ENCODE results near the gene CADPS2.

CADPS2 gene

DNA sequence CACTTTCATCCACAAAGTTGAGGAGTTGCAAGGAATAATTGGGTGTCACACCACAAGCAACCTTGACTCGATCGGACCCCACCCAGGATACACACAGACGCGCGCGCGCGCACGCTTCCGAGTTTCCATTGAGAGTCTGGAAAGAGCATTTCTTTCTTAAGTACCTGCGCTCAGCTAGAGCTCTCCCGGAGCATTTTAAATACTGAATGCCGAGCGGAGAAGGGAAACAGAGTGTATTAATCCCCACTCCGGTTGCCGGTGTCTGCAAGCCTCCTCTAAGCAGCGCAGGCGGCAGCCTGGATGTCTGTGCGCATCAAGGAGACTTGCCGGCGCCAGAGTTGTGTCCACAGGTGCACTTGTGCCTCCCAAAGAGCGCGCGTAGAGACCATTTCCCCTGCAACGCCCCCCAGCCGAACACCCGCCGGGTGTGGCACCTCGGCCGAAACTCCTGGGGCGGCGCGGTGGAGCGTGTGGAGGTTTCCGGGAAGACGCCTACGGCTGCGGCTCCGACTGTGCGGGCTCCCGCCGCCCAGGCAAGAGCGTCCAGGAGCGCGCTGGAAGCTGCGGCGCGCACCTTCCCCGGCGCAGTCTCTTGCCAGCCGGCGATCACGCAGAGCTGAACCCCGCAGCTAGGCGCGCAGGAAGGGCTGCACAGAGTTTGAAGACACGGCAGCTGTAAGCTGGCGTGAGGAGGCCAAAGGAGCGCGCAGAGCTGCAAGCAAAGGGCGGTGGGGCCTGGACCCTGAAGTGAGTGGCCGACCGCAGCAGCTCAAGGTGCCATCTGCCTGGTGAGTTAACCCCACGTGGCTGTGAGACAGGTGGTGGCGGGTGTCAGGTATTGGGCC, 580.6 kb downstream of the CADPS2 start:
- TF ChIP-seq, protein P1, sequence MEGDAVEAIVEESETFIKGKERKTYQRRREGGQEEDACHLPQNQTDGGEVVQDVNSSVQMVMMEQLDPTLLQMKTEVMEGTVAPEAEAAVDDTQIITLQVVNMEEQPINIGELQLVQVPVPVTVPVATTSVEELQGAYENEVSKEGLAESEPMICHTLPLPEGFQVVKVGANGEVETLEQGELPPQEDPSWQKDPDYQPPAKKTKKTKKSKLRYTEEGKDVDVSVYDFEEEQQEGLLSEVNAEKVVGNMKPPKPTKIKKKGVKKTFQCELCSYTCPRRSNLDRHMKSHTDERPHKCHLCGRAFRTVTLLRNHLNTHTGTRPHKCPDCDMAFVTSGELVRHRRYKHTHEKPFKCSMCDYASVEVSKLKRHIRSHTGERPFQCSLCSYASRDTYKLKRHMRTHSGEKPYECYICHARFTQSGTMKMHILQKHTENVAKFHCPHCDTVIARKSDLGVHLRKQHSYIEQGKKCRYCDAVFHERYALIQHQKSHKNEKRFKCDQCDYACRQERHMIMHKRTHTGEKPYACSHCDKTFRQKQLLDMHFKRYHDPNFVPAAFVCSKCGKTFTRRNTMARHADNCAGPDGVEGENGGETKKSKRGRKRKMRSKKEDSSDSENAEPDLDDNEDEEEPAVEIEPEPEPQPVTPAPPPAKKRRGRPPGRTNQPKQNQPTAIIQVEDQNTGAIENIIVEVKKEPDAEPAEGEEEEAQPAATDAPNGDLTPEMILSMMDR (IDR thresholded peaks at IDR 0.05) = no peak

DNA sequence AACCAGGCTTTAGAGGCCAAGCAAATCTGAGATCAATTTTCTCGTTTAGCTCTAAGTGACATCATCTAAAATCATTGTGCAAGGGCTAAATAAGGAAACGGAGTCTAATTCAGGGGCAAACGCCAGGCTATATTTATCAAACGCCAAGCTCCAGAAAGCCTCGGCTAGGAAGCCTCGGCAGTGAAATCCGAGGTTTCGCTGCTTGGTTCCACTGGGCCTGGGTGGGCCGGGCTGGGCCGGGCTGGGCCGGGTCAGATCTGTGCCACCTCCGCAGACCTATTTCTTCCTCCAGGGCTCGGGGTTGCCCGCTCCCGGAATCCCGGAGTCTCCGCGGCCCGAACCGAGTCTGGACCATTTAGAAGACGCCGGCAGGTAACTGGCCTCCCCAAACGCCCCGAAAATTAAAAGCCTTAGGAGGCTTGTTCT, 581.3 kb downstream of the CADPS2 start:
- TF ChIP-seq, protein P1 (IDR thresholded peaks at IDR 0.05) = no peak

DNA sequence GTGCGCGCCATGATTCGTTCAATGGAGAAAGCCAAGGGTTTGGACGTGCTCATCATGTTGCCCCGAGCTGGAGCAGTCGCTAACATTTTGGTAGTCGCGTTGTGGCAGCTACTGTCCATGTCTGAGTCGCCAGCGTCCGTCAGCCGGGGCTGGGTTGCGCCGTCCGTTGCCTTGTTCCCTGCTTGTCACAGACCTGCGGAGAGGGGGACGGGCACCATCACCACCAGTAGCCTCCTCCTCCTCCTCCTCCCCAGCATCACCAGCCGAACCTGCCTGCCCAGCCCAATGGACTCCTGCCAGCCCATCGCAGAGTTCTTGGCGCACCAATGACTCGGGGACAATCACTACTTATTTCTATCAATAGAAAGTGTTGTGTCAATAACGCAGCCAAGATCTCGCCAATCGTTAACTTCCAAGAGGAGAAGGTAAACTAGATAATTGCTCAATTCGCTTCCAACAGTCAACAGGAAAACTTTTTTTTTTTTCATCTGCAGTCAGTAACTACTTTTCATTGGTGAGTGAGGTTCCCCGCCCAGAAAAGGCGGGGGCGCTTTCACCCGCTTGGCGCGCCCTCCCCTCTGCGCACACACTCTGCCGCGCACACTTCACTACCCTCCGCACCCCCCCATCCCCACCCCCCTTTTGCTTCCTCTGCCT, 581.8 kb downstream of the CADPS2 start, which contains the start of gene FEZF1:
TSS of gene FEZF1 (minus strand) at position 432 of the 657 bp plus-strand sequence. CDS start at position 119, 313 bp downstream.
- TF ChIP-seq, protein P1 (IDR thresholded peaks at IDR 0.05) = no peak

DNA sequence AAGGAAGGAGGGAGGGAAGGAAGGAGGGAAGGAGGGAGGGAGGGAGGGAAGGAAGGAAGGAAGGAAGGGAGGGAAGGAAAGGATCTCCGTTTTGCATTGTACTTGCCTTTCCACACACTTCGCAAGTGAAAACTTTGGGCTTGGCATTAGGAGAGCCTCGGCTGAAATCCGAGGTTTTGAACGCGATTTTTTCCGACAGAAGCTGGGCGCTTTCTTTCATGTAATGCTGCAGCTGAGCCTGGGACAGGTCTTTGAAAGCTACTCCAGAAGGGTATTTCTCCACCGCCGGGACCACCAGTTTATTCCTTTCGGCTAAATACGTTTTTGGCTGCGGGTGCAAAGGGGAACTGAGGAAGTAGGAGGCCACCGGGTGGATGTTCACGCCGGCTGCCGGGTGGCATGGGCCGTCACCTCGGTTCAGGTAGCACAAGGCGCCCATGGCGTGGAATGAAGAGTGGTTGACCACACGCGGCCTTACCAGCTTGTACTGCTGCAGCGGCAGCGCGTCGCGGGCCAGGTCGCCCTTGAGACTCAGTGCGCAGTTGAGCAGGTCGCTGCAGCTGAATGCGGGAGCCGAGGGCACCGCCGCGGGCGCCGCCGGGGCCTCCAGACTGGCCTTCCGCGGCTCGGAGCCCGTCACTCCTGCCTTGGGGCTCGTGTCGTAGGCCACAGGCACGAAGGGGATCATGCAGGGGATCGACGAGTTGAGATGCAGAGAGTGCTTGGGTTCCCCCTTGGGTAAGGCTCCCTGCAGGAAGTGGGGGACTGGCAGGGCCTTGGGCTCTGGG, 582.5 kb downstream of the CADPS2 start:
- TF ChIP-seq, protein P1 (IDR thresholded peaks at IDR 0.05) = no peak

DNA sequence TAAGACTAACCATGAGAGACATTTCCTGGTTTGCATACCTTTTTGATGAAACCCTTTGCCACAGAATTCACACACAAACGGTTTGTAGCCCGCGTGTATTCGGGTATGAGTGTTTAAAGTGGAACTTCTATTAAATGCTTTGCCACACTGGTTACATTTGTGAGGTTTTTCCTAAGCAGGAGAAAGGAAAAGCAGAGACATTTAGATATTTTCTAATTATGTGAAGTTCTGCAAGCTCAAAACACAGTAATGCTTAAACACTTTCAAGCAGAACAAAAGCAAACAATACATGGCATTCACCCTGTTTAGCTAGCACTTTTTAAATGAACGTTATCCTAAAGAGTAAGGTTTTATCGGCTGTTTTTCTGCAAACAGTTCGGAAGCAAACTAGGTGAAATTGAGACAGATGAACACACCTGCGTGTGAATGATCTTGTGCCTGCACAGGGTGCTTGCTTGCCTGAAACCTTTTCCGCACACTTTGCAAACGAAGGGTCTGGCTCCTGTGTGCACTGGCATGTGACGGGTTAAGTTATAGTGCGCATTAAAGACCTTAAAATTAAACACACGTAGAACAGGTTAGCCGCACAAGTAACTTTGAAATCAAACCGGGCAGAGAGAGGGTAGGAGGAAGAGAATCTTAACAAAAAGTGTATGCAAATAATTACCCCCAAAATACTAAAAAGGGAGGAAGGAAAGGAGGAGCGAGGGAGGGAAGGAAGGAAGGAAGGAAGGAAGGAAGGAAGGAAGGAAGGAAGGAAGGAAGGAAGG, 583.3 kb downstream of the CADPS2 start:
- TF ChIP-seq, protein P1 (IDR thresholded peaks at IDR 0.05) = no peak

DNA sequence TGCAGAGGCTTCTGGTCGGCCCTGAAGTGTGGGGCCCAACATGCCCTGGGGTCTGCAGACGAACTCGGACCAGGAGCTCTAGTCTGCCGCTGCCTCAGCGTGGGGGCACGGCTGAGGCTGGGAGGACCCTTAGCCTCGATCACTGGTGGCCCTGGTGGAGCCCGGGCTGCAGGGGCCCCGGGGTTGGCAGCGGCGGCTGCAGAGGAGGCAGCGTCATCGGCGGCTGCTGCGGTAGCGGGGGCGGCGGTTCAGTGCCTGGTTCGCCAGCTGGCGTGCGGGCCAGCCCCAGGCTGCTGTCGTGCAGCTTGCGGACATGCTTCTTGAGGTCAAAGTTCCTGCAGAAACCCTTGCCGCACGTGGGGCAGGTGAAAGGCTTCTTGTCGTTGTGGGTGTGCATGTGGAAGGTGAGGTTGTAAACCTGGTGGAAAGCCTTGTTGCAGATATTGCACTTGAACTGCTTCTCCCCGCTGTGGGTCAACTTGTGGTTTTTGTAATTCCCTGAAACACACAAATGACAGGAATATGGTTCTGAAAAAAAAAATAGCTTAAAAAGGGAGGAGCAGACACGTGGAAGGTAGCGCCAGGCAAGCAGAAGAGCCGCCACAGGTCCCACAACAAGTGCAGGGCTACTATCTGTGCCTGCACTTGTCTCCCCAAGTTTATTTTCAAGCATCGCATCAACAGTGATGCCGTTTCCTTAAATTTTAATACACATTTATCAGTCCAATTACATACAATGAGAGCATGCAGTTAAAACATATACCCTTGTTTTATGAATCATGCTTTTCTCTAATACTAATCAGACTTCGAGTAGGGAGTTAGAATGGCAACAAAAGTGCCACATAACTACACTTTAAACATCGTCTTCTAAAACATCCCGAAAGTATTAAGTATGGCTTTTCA, 584.2 kb downstream of the CADPS2 start:
- TF ChIP-seq, protein P1 (IDR thresholded peaks at IDR 0.05) = no peak
